HCT116 (cell line): Measurements from ENCODE around the gene FITM2. TPM values are rescaled to one million over a fixed set of nuclear protein-coding genes. Genes with fewer than 3 reads are reported as not detected.

ENCODE experiments used
- ATAC-seq: fragments of 200-7000 bp; cut with Tn5 transposase; 2 replicates; pipeline ENCODE4 v1.9.1; 2020; ENCODE audit warnings: mild to moderate bottlenecking, moderate library complexity
- Bru-seq: library from RNA; stranded (reverse); fragments of 400-500 nt; gene quantifications from one replicate; lab custom pipeline; 2021; lab: Mats Ljungman, UMichigan
- BruChase-seq, 2 experiments: library from RNA; stranded (reverse); fragments of 400-500 nt; gene quantifications; one replicate each; lab custom pipeline; 2021; lab: Mats Ljungman, UMichigan
- BruUV-seq: library from RNA; stranded (reverse); fragments of 400-500 nt; replicated peaks from 2 replicates; lab custom pipeline; 2021; lab: Mats Ljungman, UMichigan
- CTCF ChIA-PET: fragments of 300-600 bp; sonication (Branson Sonifier 250); formaldehyde crosslinking; loops from one replicate; lab custom pipeline; 2021; ENCODE audit warnings: antibody characterized with exemption; lab: Charles Lee
- POLR2A ChIA-PET: fragments of 300-600, 350-600 bp; sonication (Branson Sonifier 250); formaldehyde crosslinking; loops from one replicate; lab custom pipeline; 2021; ENCODE audit warnings: antibody characterized with exemption; lab: Charles Lee
- RAD21 ChIA-PET, 2 experiments: fragments of 300-600 bp; sonication (Branson Sonifier 250); formaldehyde crosslinking; loops; one replicate each; lab custom pipeline; 2023; ENCODE audit warnings: low total read pairs in 2 of 2; ENCODE audit not compliant: uncharacterized antibody in 2 of 2, unreplicated experiment in 2 of 2, low non-redundant PET in 1 of 2; lab: Charles Lee
- DNase-seq: peaks from one replicate; pipeline ENCODE4 v3.0.0-alpha.2; 2010; ENCODE audit warnings: low read depth, low spot score
- H2AFZ ChIP-seq: fragments of 200-600 bp; shearing (Covaris generic), sonication (generic); 2 replicates; pipeline ENCODE4 v1.6.1; 2017; ENCODE audit warnings: low read depth, mixed run types, mixed read lengths, antibody characterized with exemption, low read length; ENCODE audit not compliant: poor library complexity, severe bottlenecking
- H3K27ac ChIP-seq: 2 replicates; pipeline ENCODE4 v1.5.1; 2012; ENCODE audit warnings: low read depth, low read length
- H3K27me3 ChIP-seq: fragments of 200-600 bp; sonication (generic); 2 replicates; pipeline ENCODE4 v1.6.1; 2016; ENCODE audit warnings: mixed run types, low read length, mixed read lengths; ENCODE audit not compliant: insufficient read depth
- H3K36me3 ChIP-seq, 2 experiments: fragments of 200-500 bp in 1 of 2; fragments of 200-600 bp in 1 of 2; sonication (Bioruptor generic) in 1 of 2; sonication (generic) in 1 of 2; 2 replicates each; pipeline versions ENCODE4 v1.5.1 to v1.6.1; 2014 to 2016; ENCODE audit warnings: low read length in 2 of 2, inconsistent platforms in 1 of 2, mixed read lengths in 1 of 2, mixed run types in 1 of 2; ENCODE audit not compliant: insufficient read depth in 2 of 2, control insufficient read depth in 1 of 2
- H3K4me1 ChIP-seq, 2 experiments: fragments of 200-600 bp in 1 of 2; sonication (generic) in 1 of 2; 2 replicates each; pipeline versions ENCODE4 v1.5.1 to v1.6.1; 2012 to 2017; ENCODE audit warnings: low read length in 2 of 2, inconsistent platforms in 1 of 2, mild to moderate bottlenecking in 1 of 2, mixed read lengths in 1 of 2, mixed run types in 1 of 2, moderate library complexity in 1 of 2; ENCODE audit not compliant: insufficient read depth in 2 of 2, control insufficient read depth in 1 of 2
- H3K4me2 ChIP-seq: fragments of 200-600 bp; sonication (generic); 2 replicates; pipeline ENCODE4 v1.6.1; 2017; ENCODE audit warnings: mixed run types, low read length, mixed read lengths
- H3K4me3 ChIP-seq, 2 experiments: fragments of 200-600 bp in 1 of 2; sonication (generic) in 1 of 2; replicated peaks in 1 of 2; 2 replicates each; pipeline ENCODE4 v1.5.1; 2011 to 2016; ENCODE audit warnings: low read length in 2 of 2, control low read depth in 1 of 2, low read depth in 1 of 2, mild to moderate bottlenecking in 1 of 2, mixed read lengths in 1 of 2, mixed run types in 1 of 2
- H3K79me2 ChIP-seq: fragments of 200-600 bp; sonication (generic); 2 replicates; pipeline ENCODE4 v1.6.1; 2017; ENCODE audit warnings: mild to moderate bottlenecking, mixed run types, low read length, moderate library complexity, mixed read lengths; ENCODE audit not compliant: insufficient read depth
- H3K9ac ChIP-seq: fragments of 200-600 bp; sonication (generic); 2 replicates; pipeline ENCODE4 v1.6.1; 2016; ENCODE audit warnings: low read length, mixed read lengths
- H3K9me2 ChIP-seq: fragments of 200-600 bp; sonication (generic), shearing (Covaris generic); 2 replicates; pipeline ENCODE4 v1.6.1; 2017; ENCODE audit warnings: mixed run types, mild to moderate bottlenecking, moderate library complexity; ENCODE audit not compliant: insufficient read depth
- H3K9me3 ChIP-seq, 2 experiments: fragments of 200-500 bp in 1 of 2; fragments of 200-600 bp in 1 of 2; sonication (Bioruptor generic) in 1 of 2; sonication (generic) in 1 of 2; 2 replicates each; pipeline ENCODE4 v1.6.1; 2014 to 2017; ENCODE audit warnings: low read length in 2 of 2, mixed read lengths in 2 of 2, inconsistent platforms in 1 of 2, low read depth in 1 of 2, mild to moderate bottlenecking in 1 of 2, mixed run types in 1 of 2, moderate library complexity in 1 of 2; ENCODE audit not compliant: control insufficient read depth in 1 of 2, insufficient read depth in 1 of 2
- H4K20me1 ChIP-seq: fragments of 200-600 bp; sonication (generic), shearing (Covaris generic); 2 replicates; pipeline ENCODE4 v1.6.1; 2017; ENCODE audit warnings: mixed run types, mild to moderate bottlenecking, moderate library complexity; ENCODE audit not compliant: insufficient read depth
- CBX3 ChIP-seq: IDR thresholded peaks from 2 replicates; pipeline ENCODE4 v1.6.1; 2012; ENCODE audit warnings: low read depth
- EGR1 ChIP-seq: IDR thresholded peaks from 2 replicates; pipeline ENCODE4 v1.6.1; 2012; ENCODE audit warnings: low read depth
- EZH2 ChIP-seq: fragments of 200-600 bp; sonication (generic); IDR thresholded peaks from 2 replicates; pipeline ENCODE4 v1.6.1; 2017; ENCODE audit warnings: antibody characterized with exemption, mixed run types
- EZH2phosphoT487 ChIP-seq: fragments of 200-600 bp; IDR thresholded peaks from 2 replicates; pipeline ENCODE4 v1.6.1; 2018; ENCODE audit warnings: antibody characterized with exemption, borderline replicate concordance
- JUND ChIP-seq: IDR thresholded peaks from 2 replicates; pipeline ENCODE4 v1.6.1; 2012
- POLR2A ChIP-seq: IDR thresholded peaks from 2 replicates; pipeline ENCODE4 v1.7.0; 2011; ENCODE audit warnings: borderline replicate concordance; ENCODE audit not compliant: insufficient read depth, insufficient read length; ENCODE audit errors: extremely low read depth
- POLR2AphosphoS5 ChIP-seq: IDR thresholded peaks from 2 replicates; pipeline ENCODE4 v1.6.1; 2011; ENCODE audit warnings: mild to moderate bottlenecking, low read depth, low read length, moderate library complexity
- RAD21 ChIP-seq: IDR thresholded peaks from 2 replicates; pipeline ENCODE4 v1.6.1; 2012; ENCODE audit warnings: low read depth, mild to moderate bottlenecking
- SIN3A ChIP-seq: IDR thresholded peaks from 2 replicates; pipeline ENCODE4 v1.6.1; 2012; ENCODE audit warnings: low read depth
- SRF ChIP-seq: IDR thresholded peaks from 2 replicates; pipeline ENCODE4 v1.6.1; 2012; ENCODE audit warnings: low read depth
- YY1 ChIP-seq: IDR thresholded peaks from 2 replicates; pipeline ENCODE4 v1.6.1; 2011; ENCODE audit warnings: low read length, low read depth, moderate library complexity, mild to moderate bottlenecking; ENCODE audit not compliant: insufficient replicate concordance; ENCODE audit errors: extremely low read depth
- ZFX ChIP-seq: fragments of 450-650 bp; IDR thresholded peaks from 2 replicates; pipeline ENCODE4 v1.6.1; 2017
- ZNF274 ChIP-seq: fragments of 200-500 bp; sonication (Bioruptor generic); IDR thresholded peaks from 2 replicates; pipeline ENCODE4 v1.6.1; 2014; ENCODE audit warnings: mild to moderate bottlenecking, low read depth, low read length, inconsistent platforms
- intact Hi-C: fragments of 100-400 bp; cut with micrococcal nuclease; formaldehyde crosslinking; loops from 2 replicates; pipeline ENCODE4 v1.10.0; 2022
- long read RNA-seq: library from polyadenylated mRNA; unstranded; transcript quantifications from one replicate; pipeline ENCODE4 v2.0.0, GENCODE V29; 2021; ENCODE audit not compliant: unreplicated experiment
- polyA plus RNA-seq: library from polyadenylated mRNA; unstranded; fragments of >200 nt; gene quantifications from 2 replicates; pipeline ENCODE4 v1.2.1, GENCODE V29; 2012; ENCODE audit warnings: missing spikeins
- total RNA-seq: library from RNA; stranded (reverse); gene quantifications from one replicate; pipeline ENCODE4 v1.2.1, GENCODE V29; 2021; ENCODE audit not compliant: unreplicated experiment
- TF ChIP-seq, protein P1 (sequence below): IDR thresholded peaks from 2 replicates; pipeline ENCODE4 v1.6.1; 2012; ENCODE audit warnings: low read depth
- TF ChIP-seq, protein P2 (sequence below), 3 experiments: fragments of 200-600 bp in 1 of 3; sonication (generic) in 1 of 3; IDR thresholded peaks in 2 of 3; conservative IDR thresholded peaks in 1 of 3; 2 replicates each; pipeline ENCODE4 v1.5.1; 2012 to 2017; ENCODE audit warnings: low read depth in 2 of 3, low read length in 2 of 3, antibody characterized with exemption in 1 of 3, borderline replicate concordance in 1 of 3, control low read depth in 1 of 3, mild to moderate bottlenecking in 1 of 3, mixed read lengths in 1 of 3, mixed run types in 1 of 3, moderate library complexity in 1 of 3; ENCODE audit not compliant: insufficient read depth in 1 of 3
- TF ChIP-seq, protein P3 (sequence below): IDR thresholded peaks from 2 replicates; pipeline ENCODE4 v1.6.1; 2012

Gene FITM2, protein sequence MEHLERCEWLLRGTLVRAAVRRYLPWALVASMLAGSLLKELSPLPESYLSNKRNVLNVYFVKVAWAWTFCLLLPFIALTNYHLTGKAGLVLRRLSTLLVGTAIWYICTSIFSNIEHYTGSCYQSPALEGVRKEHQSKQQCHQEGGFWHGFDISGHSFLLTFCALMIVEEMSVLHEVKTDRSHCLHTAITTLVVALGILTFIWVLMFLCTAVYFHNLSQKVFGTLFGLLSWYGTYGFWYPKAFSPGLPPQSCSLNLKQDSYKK
- total RNA-seq (5.2 TPM), Bru-seq, nascent RNA (percentile 67 among the genes with signal in this experiment), BruChase-seq, experiment 1, labeled RNA remaining after a 6-hour chase (percentile 89 among the genes with signal in this experiment), BruChase-seq, experiment 2, labeled RNA remaining after a 2-hour chase (percentile 88 among the genes with signal in this experiment)
- 4.1 and 4.3 TPM in 2 replicates for polyA plus RNA-seq
- long read RNA-seq, partial matches to known transcripts, result 0 of 8 reads
- long read RNA-seq, other reads (novel, unspliced or antisense), result 8 of 8 reads

DNA sequence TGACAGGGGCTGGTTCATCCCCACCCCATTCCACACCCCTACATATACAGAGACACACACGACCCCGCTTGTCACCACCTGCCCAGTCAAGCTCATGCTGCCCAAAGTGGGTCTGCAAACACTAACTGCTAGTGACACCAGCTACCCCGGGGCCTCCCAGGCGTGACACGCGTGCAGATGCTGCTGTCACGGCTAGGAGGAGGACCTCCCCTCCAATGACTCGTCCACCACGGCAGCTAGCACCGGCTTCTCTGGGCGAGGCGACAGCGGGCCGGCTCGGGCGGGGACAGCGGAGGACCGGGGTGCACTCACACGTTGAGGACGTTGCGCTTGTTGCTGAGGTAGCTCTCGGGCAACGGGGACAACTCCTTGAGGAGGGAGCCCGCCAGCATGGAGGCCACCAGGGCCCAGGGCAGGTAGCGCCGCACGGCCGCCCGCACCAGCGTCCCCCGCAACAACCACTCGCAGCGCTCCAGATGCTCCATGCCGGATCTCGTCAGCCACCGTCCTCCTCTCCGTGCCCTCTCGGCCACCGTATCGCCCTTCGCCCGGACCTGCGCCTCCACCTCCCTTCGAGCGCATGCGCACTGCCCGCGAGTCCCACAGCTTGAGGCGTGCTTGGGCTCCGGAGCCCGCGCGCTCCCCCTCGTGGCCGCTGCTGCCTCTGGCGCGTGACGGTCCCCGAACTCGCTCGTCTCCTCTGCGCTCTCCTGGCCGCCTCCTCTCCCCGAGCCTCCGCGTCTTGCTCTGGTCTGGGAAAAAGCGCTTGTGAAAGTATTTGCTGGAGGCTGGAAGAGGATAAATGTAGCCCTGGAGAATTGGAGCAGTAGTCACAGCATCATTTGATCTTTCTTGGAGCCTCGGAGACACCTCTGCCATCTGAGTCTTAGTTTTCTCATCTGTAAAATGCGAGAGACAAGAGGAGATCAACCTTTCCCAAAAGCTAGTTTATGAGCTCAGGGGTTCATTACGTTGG, at the start of gene FITM2:
TSS of gene FITM2 (minus strand) at position 539 of the 976 bp plus-strand sequence. CDS start at position 485, 54 bp downstream.
- intact Hi-C loops, result loop anchor here (1.0 to 10.0 kb wide), 3 partner anchors 96 to 194 kb away; no protein-coding TSS in a partner anchor
- Histone ChIP-seq H3K9me2 (no peaks in the 10 kb centered on the region), H3K9ac (peak within 1 kb of the TSS; percentile 76), H3K4me1 (peaks cover 8 to 13% of the 10 kb centered on the region in 2 experiments; a peak in 3 of 4 replicates), H4K20me1 (no peaks in the 10 kb centered on the region), H3K27ac (peak within 1 kb of the TSS; percentile 54; the same call in 1 of the 2 replicates), H3K4me2 (peak within 1 kb of the TSS; percentile 95), H3K79me2 (peaks cover 14% of the 10 kb centered on the region; the same call in 1 of the 2 replicates), H3K4me3 (peak within 1 kb of the TSS; percentile 93 to 98), H2AFZ (peak within 1 kb of the TSS; percentile 99), H3K36me3 (no peaks in the 10 kb centered on the region), H3K27me3 (no peaks in the 10 kb centered on the region), H3K9me3 (no peaks in the 10 kb centered on the region)
- BruUV-seq, result no TSS peak
- ChIA-PET POLR2A (no interaction called here), CTCF (interaction anchor here (0.6 to 3.5 kb wide), 14 partner anchors 9 to 265 kb away, joined by 3 to 61 read pairs (median 5); no protein-coding TSS in a partner anchor), RAD21 (interaction anchor here (0.6 to 1.8 kb wide), 3 partner anchors 93 to 521 kb away, joined by 4 to 10 read pairs (median 7); no protein-coding TSS in a partner anchor)
- ATAC-seq (peak; percentile 98), DNase-seq (peak; percentile 93)
- TF ChIP-seq POLR2AphosphoS5, result peak; percentile 87
- TF ChIP-seq POLR2A, result peak; percentile 46
- TF ChIP-seq, protein P1, sequence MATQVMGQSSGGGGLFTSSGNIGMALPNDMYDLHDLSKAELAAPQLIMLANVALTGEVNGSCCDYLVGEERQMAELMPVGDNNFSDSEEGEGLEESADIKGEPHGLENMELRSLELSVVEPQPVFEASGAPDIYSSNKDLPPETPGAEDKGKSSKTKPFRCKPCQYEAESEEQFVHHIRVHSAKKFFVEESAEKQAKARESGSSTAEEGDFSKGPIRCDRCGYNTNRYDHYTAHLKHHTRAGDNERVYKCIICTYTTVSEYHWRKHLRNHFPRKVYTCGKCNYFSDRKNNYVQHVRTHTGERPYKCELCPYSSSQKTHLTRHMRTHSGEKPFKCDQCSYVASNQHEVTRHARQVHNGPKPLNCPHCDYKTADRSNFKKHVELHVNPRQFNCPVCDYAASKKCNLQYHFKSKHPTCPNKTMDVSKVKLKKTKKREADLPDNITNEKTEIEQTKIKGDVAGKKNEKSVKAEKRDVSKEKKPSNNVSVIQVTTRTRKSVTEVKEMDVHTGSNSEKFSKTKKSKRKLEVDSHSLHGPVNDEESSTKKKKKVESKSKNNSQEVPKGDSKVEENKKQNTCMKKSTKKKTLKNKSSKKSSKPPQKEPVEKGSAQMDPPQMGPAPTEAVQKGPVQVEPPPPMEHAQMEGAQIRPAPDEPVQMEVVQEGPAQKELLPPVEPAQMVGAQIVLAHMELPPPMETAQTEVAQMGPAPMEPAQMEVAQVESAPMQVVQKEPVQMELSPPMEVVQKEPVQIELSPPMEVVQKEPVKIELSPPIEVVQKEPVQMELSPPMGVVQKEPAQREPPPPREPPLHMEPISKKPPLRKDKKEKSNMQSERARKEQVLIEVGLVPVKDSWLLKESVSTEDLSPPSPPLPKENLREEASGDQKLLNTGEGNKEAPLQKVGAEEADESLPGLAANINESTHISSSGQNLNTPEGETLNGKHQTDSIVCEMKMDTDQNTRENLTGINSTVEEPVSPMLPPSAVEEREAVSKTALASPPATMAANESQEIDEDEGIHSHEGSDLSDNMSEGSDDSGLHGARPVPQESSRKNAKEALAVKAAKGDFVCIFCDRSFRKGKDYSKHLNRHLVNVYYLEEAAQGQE, result no peak
- peak; percentile 59 for TF ChIP-seq YY1
- TF ChIP-seq ZNF274, result no peak
- peak; percentile 72; the same call in 1 of the 2 replicates for TF ChIP-seq CBX3
- TF ChIP-seq, protein P2, sequence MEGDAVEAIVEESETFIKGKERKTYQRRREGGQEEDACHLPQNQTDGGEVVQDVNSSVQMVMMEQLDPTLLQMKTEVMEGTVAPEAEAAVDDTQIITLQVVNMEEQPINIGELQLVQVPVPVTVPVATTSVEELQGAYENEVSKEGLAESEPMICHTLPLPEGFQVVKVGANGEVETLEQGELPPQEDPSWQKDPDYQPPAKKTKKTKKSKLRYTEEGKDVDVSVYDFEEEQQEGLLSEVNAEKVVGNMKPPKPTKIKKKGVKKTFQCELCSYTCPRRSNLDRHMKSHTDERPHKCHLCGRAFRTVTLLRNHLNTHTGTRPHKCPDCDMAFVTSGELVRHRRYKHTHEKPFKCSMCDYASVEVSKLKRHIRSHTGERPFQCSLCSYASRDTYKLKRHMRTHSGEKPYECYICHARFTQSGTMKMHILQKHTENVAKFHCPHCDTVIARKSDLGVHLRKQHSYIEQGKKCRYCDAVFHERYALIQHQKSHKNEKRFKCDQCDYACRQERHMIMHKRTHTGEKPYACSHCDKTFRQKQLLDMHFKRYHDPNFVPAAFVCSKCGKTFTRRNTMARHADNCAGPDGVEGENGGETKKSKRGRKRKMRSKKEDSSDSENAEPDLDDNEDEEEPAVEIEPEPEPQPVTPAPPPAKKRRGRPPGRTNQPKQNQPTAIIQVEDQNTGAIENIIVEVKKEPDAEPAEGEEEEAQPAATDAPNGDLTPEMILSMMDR (IDR thresholded peaks at IDR 0.05 in 2 of 3, conservative IDR thresholded peaks at IDR 0.05 in 1 of 3; ENCODE audit: borderline replicate concordance in 1 of 3, insufficient read depth in 1 of 3, low read depth in 2 of 3, low read length in 2 of 3), result peak; percentile 83 to 92 (median 91)
- TF ChIP-seq, protein P3, sequence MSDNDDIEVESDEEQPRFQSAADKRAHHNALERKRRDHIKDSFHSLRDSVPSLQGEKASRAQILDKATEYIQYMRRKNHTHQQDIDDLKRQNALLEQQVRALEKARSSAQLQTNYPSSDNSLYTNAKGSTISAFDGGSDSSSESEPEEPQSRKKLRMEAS, result peak; percentile 91
- TF ChIP-seq ZFX, result no peak; the same call in 1 of the 2 replicates
- TF ChIP-seq SRF, result no peak
- TF ChIP-seq SIN3A, result 0 out of 2 replicates have a peak, but pooled peaks have one; percentile 49
- peak; percentile 85 for TF ChIP-seq RAD21
- TF ChIP-seq EZH2, result no peak
- TF ChIP-seq EGR1, result no peak
- TF ChIP-seq JUND, result no peak
- TF ChIP-seq EZH2phosphoT487, result no peak
